C4-2B (cell line): ENCODE measurements around the gene PTPRD.

Experiments
- ZFX ChIP-seq: fragments of 450-650 bp; IDR thresholded peaks from 2 replicates; pipeline ENCODE4 v1.6.1; 2017
- TF ChIP-seq, protein P1 (sequence below): fragments of 450-650 bp; conservative IDR thresholded peaks from 2 replicates; pipeline ENCODE4 v1.5.1; 2017; ENCODE audit warnings: mild to moderate bottlenecking

DNA sequence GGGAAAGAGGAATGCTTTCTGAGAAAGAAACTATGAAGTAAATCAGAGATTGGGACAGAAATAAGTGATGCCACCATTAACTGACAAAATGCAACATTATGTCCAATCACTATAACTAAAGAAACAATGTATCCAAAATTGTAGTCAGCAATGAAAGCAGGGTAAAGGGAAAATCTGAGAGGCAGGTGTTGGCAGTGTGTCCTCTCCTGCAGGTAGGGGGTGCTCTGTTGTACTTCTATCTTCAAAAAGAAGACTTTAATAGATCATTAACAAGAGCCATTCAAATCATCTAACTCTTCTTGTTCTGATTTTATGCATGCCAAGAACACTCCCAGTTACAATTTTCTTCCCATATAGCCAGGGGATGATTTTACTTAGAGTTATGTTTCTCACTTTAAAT is 1275.7 kb downstream of the PTPRD start:
- TF ChIP-seq, protein P1, sequence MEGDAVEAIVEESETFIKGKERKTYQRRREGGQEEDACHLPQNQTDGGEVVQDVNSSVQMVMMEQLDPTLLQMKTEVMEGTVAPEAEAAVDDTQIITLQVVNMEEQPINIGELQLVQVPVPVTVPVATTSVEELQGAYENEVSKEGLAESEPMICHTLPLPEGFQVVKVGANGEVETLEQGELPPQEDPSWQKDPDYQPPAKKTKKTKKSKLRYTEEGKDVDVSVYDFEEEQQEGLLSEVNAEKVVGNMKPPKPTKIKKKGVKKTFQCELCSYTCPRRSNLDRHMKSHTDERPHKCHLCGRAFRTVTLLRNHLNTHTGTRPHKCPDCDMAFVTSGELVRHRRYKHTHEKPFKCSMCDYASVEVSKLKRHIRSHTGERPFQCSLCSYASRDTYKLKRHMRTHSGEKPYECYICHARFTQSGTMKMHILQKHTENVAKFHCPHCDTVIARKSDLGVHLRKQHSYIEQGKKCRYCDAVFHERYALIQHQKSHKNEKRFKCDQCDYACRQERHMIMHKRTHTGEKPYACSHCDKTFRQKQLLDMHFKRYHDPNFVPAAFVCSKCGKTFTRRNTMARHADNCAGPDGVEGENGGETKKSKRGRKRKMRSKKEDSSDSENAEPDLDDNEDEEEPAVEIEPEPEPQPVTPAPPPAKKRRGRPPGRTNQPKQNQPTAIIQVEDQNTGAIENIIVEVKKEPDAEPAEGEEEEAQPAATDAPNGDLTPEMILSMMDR: no peak; the same call in 1 of the 2 replicates
- TF ChIP-seq ZFX: no peak
